Hepatocyte (in vitro differentiated cells): ENCODE measurements around the gene NUDT14. TPM values are rescaled to one million over a fixed set of nuclear protein-coding genes. Genes with fewer than 3 reads are reported as not detected.

Source experiments
- DNase-seq: peaks from one replicate; pipeline ENCODE4 v3.0.0-alpha.2; 2016; ENCODE audit warnings: low spot score
- H2AFZ ChIP-seq: fragments of 200-600 bp; sonication (generic); 2 replicates; pipeline ENCODE4 v1.6.0; 2016; ENCODE audit warnings: antibody characterized with exemption, mild to moderate bottlenecking
- H3K27ac ChIP-seq: fragments of 200-600 bp; sonication (generic); 2 replicates; pipeline ENCODE4 v1.5.1; 2016; ENCODE audit warnings: mild to moderate bottlenecking
- H3K27me3 ChIP-seq: fragments of 200-600 bp; sonication (generic); 2 replicates; pipeline ENCODE4 v1.6.1; 2016
- H3K36me3 ChIP-seq: fragments of 200-600 bp; sonication (generic); replicated peaks from 2 replicates; pipeline ENCODE4 v1.5.1; 2016; ENCODE audit warnings: low read depth; ENCODE audit not compliant: insufficient read depth
- H3K4me1 ChIP-seq: fragments of 200-600 bp; sonication (generic); 2 replicates; pipeline ENCODE4 v1.5.1; 2016; ENCODE audit warnings: mild to moderate bottlenecking, moderate library complexity; ENCODE audit not compliant: insufficient read depth
- H3K4me2 ChIP-seq: fragments of 200-600 bp; sonication (generic); 2 replicates; pipeline ENCODE4 v1.6.0; 2016
- H3K4me3 ChIP-seq: fragments of 200-600 bp; sonication (generic); 2 replicates; pipeline ENCODE4 v1.5.1; 2016; ENCODE audit warnings: mild to moderate bottlenecking
- H3K79me2 ChIP-seq: fragments of 200-600 bp; sonication (generic); 2 replicates; pipeline ENCODE4 v1.6.0; 2017; ENCODE audit warnings: mild to moderate bottlenecking
- H3K9me2 ChIP-seq: fragments of 200-600 bp; sonication (generic); replicated peaks from 2 replicates; pipeline ENCODE4 v1.6.0; 2017; ENCODE audit warnings: mild to moderate bottlenecking; ENCODE audit not compliant: insufficient read depth
- H3K9me3 ChIP-seq: fragments of 200-600 bp; sonication (generic); 2 replicates; pipeline ENCODE4 v1.5.1; 2016; ENCODE audit warnings: low read depth, mild to moderate bottlenecking
- H4K20me1 ChIP-seq: fragments of 200-600 bp; sonication (generic); 2 replicates; pipeline ENCODE4 v1.6.0; 2016; ENCODE audit warnings: mild to moderate bottlenecking; ENCODE audit not compliant: insufficient read depth, poor library complexity, severe bottlenecking
- EZH2 ChIP-seq: fragments of 200-600 bp; sonication (generic); IDR thresholded peaks from 2 replicates; pipeline ENCODE4 v1.6.1; 2016; ENCODE audit warnings: antibody characterized with exemption, mild to moderate bottlenecking, borderline replicate concordance
- EZH2phosphoT487 ChIP-seq: fragments of 200-600 bp; sonication (generic); IDR thresholded peaks from one replicate; pipeline ENCODE4 v1.6.1; 2018; ENCODE audit warnings: antibody characterized with exemption, mild to moderate bottlenecking, low read depth, moderate library complexity; ENCODE audit not compliant: unreplicated experiment, severe bottlenecking
- WGBS: methylation state at CpG from one replicate; pipeline ENCODE4 v1.1.6; 2016; ENCODE audit warnings: low lambda C conversion rate; ENCODE audit errors: missing lambda C conversion rate; 5-methylcytosine and 5-hydroxymethylcytosine counted together
- polyA plus RNA-seq: library from polyadenylated mRNA; unstranded; fragments of >200 nt; fragmentation: Nextera tagmentation; extraction: Ambion mirVana; gene quantifications from 2 replicates; pipeline ENCODE4 v1.2.1, GENCODE V29; 2016
- total RNA-seq: library from RNA; depleted of rRNA; stranded (reverse); fragments of >200 nt; gene quantifications from 2 replicates; pipeline ENCODE4 v1.2.3, GENCODE V29; 2014
- TF ChIP-seq, protein P1 (sequence below): fragments of 200-600 bp; sonication (generic); IDR thresholded peaks from 2 replicates; pipeline ENCODE4 v1.5.1; 2016; ENCODE audit warnings: antibody characterized with exemption, mild to moderate bottlenecking; ENCODE audit not compliant: poor library complexity

Gene NUDT14
- total and polyA plus RNA-seq, 2 experiments from 2014 or later: 47.4 to 98.1 TPM

DNA sequence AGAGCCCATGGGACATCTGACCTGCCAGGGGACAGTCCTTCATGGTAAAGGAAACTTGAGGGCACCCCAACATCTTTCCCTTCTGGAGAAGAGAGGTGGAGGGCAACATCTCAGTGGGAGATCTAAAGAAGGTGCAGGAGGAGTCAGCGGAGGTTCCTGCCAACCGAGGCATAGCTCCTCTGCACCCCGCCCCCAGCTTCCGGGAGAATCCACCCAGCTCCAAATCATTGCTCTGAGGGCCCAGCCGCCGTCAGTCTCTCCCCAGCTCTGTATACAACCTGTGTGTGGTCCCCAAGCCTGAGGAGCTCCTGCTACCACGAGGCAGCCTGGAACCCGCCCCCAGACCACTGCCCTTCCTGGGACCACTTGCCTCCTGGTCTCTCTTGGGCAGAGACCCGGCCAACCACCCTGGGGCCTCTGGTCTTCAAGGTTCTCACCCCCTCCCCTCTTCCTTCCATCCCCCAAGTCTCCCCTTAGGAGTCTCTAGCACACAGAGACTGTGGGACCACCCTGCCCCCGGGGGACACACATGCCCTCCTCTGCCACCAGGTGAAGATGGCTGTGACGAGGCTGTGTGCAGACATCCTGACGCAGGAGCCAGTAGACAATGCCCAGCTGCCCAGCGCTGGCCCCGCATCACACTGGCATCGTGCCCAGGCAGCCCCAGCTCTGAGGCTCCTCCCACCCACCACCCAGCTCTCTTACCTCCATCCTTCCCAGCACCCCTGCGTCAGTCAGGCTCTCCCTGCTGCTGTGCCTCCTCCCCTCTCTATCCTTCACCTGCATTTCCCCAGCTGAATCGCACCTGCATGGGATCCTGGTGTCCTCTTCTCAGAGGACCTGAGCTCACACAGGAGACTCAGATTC is 13.0 kb upstream of the NUDT14 start:
- no peak overlapping the region for H2AFZ ChIP-seq
- H3K4me1 ChIP-seq: peaks cover 35% of the 10 kb centered on the region
- no peaks in the 10 kb centered on the region for H4K20me1 ChIP-seq
- H3K4me3 ChIP-seq: no peak overlapping the region
- no peaks in the 10 kb centered on the region for H3K9me3 ChIP-seq
- TF ChIP-seq, protein P1, sequence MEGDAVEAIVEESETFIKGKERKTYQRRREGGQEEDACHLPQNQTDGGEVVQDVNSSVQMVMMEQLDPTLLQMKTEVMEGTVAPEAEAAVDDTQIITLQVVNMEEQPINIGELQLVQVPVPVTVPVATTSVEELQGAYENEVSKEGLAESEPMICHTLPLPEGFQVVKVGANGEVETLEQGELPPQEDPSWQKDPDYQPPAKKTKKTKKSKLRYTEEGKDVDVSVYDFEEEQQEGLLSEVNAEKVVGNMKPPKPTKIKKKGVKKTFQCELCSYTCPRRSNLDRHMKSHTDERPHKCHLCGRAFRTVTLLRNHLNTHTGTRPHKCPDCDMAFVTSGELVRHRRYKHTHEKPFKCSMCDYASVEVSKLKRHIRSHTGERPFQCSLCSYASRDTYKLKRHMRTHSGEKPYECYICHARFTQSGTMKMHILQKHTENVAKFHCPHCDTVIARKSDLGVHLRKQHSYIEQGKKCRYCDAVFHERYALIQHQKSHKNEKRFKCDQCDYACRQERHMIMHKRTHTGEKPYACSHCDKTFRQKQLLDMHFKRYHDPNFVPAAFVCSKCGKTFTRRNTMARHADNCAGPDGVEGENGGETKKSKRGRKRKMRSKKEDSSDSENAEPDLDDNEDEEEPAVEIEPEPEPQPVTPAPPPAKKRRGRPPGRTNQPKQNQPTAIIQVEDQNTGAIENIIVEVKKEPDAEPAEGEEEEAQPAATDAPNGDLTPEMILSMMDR: no peak
- TF ChIP-seq EZH2 (no peak), EZH2phosphoT487 (no peak)
- H3K27me3 ChIP-seq: peaks cover 37% of the 10 kb centered on the region
- DNase-seq: peak; percentile 45
- no peaks in the 10 kb centered on the region for H3K9me2 ChIP-seq
- H3K27ac ChIP-seq: no peak overlapping the region
- no peaks in the 10 kb centered on the region for H3K79me2 ChIP-seq
- H3K36me3 ChIP-seq: no peaks in the 10 kb centered on the region
- no peak overlapping the region for H3K4me2 ChIP-seq
- WGBS: 60% methylated on average over 17 of the region's 17 CpGs

DNA sequence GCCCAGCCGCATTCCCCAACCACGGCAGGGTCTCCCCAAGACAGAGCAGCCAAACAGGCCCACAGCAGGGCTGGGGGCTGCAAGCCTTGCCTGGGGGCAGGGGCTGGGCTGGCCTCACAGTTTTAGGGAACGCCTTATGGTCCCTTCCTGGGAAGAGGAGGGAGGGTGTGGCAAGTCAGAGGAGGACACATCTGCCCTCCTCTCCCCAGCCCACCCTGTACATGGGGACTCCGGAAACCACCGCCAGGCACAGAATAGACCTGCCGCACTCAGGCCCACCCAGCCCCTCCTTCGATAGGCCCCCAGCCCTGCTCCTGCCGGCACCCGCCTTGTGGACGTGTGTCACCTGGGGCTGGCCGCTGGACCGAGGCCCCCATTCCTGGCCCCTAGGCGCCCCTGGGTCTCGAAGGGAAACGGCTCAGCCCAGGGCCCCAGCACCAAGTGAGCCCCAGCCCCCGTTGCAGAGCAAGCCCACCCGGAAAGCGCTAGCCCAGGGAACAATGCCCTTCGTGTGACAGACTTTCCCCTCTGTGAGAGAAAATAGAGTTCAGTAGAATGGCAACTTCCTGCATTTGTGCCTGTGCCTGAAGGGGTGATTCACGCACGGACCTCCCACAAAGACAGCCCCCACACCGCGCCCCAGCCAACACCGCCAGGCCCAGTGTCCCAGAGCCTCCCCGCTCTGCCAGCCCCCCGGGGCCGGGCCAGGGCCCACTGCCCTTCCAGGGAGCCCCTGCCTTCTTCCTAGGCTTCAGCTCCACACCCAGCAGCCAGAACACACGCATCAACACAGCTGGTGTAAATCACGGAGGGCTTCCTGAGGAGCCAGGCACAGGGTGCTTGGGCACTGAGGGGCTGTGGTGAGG is 12.0 kb upstream of the NUDT14 start:
- Histone ChIP-seq H3K9me2 (no peaks in the 10 kb centered on the region), H2AFZ (no peak overlapping the region), H3K4me2 (no peak overlapping the region), H3K27ac (no peak overlapping the region), H3K36me3 (no peaks in the 10 kb centered on the region), H4K20me1 (no peaks in the 10 kb centered on the region), H3K27me3 (peaks cover 34% of the 10 kb centered on the region), H3K4me3 (no peak overlapping the region), H3K9me3 (no peaks in the 10 kb centered on the region), H3K4me1 (peaks cover 35% of the 10 kb centered on the region), H3K79me2 (no peaks in the 10 kb centered on the region)
- 61% methylated on average over 20 of the region's 29 CpGs for WGBS
- DNase-seq: no peak
- TF ChIP-seq EZH2phosphoT487: no peak
- no peak for TF ChIP-seq EZH2
- TF ChIP-seq, protein P1: no peak

DNA sequence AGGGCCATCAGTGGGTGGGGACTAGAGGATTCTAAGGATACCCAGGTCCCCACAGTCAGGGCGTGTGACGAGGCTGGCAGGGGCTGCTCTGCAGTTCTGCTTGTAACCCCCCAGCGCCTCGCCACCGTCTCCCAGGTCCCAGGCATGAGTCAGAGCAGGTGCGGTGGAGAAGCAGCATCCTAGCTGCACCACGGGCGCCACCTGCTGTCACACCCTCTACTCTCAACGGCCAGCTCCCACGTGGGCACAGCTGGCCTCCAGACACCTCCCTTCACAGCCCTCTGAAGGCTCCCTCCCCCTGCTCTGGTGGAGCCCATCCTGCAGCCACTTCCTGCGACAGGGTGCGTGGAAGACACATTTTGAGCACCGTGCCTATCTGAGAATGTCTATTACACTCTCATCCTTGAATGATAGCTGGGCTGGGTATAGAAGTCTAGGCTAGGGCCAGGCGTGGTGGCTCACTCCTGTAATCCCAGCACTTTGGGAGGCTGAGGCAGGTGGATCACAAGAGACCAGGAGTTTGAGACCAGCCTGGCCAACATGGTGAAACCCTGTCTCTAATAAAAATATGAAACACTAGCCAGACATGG is 6.9 kb upstream of the NUDT14 start:
- TF ChIP-seq EZH2phosphoT487: no peak
- no peak for TF ChIP-seq EZH2
- TF ChIP-seq, protein P1: no peak
- H3K27ac ChIP-seq: no peak overlapping the region
- H3K4me2 ChIP-seq: no peak overlapping the region
- no peaks in the 10 kb centered on the region for H3K79me2 ChIP-seq
- H4K20me1 ChIP-seq: no peaks in the 10 kb centered on the region
- no peaks in the 10 kb centered on the region for H3K36me3 ChIP-seq
- H3K27me3 ChIP-seq: no peaks in the 10 kb centered on the region
- DNase-seq: no peak
- peaks cover 3% of the 10 kb centered on the region for H3K4me1 ChIP-seq
- H2AFZ ChIP-seq: no peak overlapping the region
- no peaks in the 10 kb centered on the region for H3K9me3 ChIP-seq
- WGBS: 83% methylated on average over 14 of the region's 14 CpGs
- no peak overlapping the region for H3K4me3 ChIP-seq
- no peaks in the 10 kb centered on the region for H3K9me2 ChIP-seq
